Measurements from ENCODE around the gene SPRYD7. TPM values are rescaled to one million over a fixed set of nuclear protein-coding genes. Genes with fewer than 3 reads are reported as not detected.

Gene SPRYD7
- total RNA-seq, 1 experiment from 2014 or later: 6.2 TPM

DNA sequence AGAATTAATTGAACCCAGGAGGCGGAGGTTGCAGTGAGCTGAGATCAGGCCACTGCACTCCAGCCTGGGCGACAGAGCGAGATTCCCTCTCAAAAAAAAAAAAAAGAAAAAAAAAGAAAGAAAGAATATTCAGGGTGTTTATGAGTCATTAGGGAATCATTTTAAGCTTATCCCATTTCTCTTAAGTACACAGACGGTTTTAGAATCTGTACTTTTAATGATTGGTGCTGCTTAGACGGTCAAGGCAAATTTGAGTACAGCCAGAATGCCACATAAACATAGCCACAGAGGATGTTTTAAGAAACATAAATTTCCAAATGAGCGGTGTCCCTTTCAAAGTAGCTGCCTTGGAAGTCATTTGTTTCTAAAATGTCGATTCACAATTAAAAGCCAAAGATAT lies 2.6 kb downstream of the SPRYD7 start:
- no TSS peak for BruUV-seq (replicated peaks)
- DNase-seq (ENCODE audit: low read depth, low spot score): no peak
- Histone ChIP-seq H3K4me1 (ENCODE audit: control insufficient read depth, insufficient read depth, low read length) (peaks cover 8% of the 10 kb centered on the region; the same call in 1 of the 2 replicates), H3K27me3 (ENCODE audit: control insufficient read depth, insufficient read depth, low read length) (no peaks in the 10 kb centered on the region), H3K4me3 (ENCODE audit: low read depth in 2 of 2, low read length in 2 of 2) (no peak overlapping the region), H3K36me3 (ENCODE audit: control insufficient read depth, insufficient read depth, low read length) (no peaks in the 10 kb centered on the region; the same call in 1 of the 2 replicates), H3K9me3 (ENCODE audit: control insufficient read depth, insufficient read depth, low read depth, low read length) (no peaks in the 10 kb centered on the region), H3K27ac (ENCODE audit: low read length) (no peak overlapping the region)
- ChIA-PET CTCF (no interaction called here), POLR2A (no interaction called here)
- no peak for ATAC-seq
- TF ChIP-seq, protein P1, sequence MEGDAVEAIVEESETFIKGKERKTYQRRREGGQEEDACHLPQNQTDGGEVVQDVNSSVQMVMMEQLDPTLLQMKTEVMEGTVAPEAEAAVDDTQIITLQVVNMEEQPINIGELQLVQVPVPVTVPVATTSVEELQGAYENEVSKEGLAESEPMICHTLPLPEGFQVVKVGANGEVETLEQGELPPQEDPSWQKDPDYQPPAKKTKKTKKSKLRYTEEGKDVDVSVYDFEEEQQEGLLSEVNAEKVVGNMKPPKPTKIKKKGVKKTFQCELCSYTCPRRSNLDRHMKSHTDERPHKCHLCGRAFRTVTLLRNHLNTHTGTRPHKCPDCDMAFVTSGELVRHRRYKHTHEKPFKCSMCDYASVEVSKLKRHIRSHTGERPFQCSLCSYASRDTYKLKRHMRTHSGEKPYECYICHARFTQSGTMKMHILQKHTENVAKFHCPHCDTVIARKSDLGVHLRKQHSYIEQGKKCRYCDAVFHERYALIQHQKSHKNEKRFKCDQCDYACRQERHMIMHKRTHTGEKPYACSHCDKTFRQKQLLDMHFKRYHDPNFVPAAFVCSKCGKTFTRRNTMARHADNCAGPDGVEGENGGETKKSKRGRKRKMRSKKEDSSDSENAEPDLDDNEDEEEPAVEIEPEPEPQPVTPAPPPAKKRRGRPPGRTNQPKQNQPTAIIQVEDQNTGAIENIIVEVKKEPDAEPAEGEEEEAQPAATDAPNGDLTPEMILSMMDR (IDR thresholded peaks at IDR 0.05): no peak
- TF ChIP-seq POLR2AphosphoS5 (IDR thresholded peaks at IDR 0.05; ENCODE audit: low read depth, low read length): no peak
- intact Hi-C loops (cut with micrococcal nuclease; ENCODE audit: unreplicated experiment): no loop called here
- in situ Hi-C loops (cut with HindIII; ENCODE audit: low pct_unique_long_range_greater_than_20kb, low sequenced_read_pairs): no loop called here

DNA sequence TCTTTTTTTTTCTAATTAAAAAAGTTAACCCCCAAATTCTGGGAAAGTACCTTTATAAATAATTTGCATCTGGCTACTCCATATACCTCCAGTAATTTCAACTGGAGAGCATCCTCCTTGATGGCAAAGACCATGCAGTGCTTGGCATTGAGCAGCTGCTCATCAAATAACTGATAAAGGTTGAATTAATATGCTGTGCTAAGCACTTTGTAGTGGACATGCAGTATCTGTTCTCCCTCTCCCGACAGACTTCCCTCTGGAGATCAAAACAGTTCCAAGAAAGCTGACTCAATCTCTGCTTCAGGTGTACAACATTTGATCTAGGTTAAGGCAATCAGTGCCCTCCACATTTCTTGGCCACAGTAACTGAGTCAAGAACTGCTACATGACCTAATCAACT lies 3.3 kb downstream of the SPRYD7 start:
- Histone ChIP-seq H3K27ac (ENCODE audit: low read length) (no peak overlapping the region), H3K9me3 (ENCODE audit: control insufficient read depth, insufficient read depth, low read depth, low read length) (no peaks in the 10 kb centered on the region), H3K27me3 (ENCODE audit: control insufficient read depth, insufficient read depth, low read length) (no peaks in the 10 kb centered on the region), H3K36me3 (ENCODE audit: control insufficient read depth, insufficient read depth, low read length) (no peaks in the 10 kb centered on the region; the same call in 1 of the 2 replicates), H3K4me3 (ENCODE audit: low read depth in 2 of 2, low read length in 2 of 2) (no peak overlapping the region), H3K4me1 (ENCODE audit: control insufficient read depth, insufficient read depth, low read length) (peaks cover 8% of the 10 kb centered on the region; the same call in 1 of the 2 replicates)
- no peak for ATAC-seq
- ChIA-PET POLR2A (no interaction called here), CTCF (no interaction called here)
- TF ChIP-seq SIN3A (IDR thresholded peaks at IDR 0.05; ENCODE audit: borderline replicate concordance, insufficient read depth, low read depth, low read length) (no peak), TCF7L2 (IDR thresholded peaks at IDR 0.05; ENCODE audit: low read depth, low read length) (no peak), POLR2AphosphoS5 (IDR thresholded peaks at IDR 0.05; ENCODE audit: low read depth, low read length) (no peak)
- TF ChIP-seq, protein P1 (IDR thresholded peaks at IDR 0.05): no peak
- TF ChIP-seq, protein P2, sequence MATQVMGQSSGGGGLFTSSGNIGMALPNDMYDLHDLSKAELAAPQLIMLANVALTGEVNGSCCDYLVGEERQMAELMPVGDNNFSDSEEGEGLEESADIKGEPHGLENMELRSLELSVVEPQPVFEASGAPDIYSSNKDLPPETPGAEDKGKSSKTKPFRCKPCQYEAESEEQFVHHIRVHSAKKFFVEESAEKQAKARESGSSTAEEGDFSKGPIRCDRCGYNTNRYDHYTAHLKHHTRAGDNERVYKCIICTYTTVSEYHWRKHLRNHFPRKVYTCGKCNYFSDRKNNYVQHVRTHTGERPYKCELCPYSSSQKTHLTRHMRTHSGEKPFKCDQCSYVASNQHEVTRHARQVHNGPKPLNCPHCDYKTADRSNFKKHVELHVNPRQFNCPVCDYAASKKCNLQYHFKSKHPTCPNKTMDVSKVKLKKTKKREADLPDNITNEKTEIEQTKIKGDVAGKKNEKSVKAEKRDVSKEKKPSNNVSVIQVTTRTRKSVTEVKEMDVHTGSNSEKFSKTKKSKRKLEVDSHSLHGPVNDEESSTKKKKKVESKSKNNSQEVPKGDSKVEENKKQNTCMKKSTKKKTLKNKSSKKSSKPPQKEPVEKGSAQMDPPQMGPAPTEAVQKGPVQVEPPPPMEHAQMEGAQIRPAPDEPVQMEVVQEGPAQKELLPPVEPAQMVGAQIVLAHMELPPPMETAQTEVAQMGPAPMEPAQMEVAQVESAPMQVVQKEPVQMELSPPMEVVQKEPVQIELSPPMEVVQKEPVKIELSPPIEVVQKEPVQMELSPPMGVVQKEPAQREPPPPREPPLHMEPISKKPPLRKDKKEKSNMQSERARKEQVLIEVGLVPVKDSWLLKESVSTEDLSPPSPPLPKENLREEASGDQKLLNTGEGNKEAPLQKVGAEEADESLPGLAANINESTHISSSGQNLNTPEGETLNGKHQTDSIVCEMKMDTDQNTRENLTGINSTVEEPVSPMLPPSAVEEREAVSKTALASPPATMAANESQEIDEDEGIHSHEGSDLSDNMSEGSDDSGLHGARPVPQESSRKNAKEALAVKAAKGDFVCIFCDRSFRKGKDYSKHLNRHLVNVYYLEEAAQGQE (IDR thresholded peaks at IDR 0.05; ENCODE audit: insufficient read depth in 1 of 2, low read depth in 2 of 2, low read length in 1 of 2): no peak
- DNase-seq (ENCODE audit: low read depth, low spot score): no peak
- intact Hi-C loops (cut with micrococcal nuclease; ENCODE audit: unreplicated experiment): no loop called here
- BruUV-seq (replicated peaks): no TSS peak
- in situ Hi-C loops (cut with HindIII; ENCODE audit: low pct_unique_long_range_greater_than_20kb, low sequenced_read_pairs): no loop called here

Data from Panc1 (cell line).